Stimulated activated CD4-positive, alpha-beta T cell treated with anti-CD3 and anti-CD28 coated beads, Interleukin-12 subunit alpha, Interleukin-12 subunit beta, amount 100 ng/mL, for 24 hours (primary cell): ENCODE measurements around the gene RAX2.
"Not testable (repeated sequence)": the region's sequence is repeated elsewhere in the genome, so short reads cannot be mapped to it uniquely, and the experiment has no call there.

Source experiments
- DNase-seq, 2 experiments: peaks; one replicate each; pipeline ENCODE4 v3.0.0-alpha.2; 2020; ENCODE audit warnings: low read depth in 2 of 2

The RAX2 gene

GRCh38 chr19:3771906-3772455 is at the start of gene RAX2:
TSS of gene RAX2 (minus strand) at chr19:3772228. CDS start at chr19:3771742, 486 bp downstream.
- no peak for DNase-seq

GRCh38 chr19:3821156-3821555 is 49.1 kb upstream of the RAX2 start:
- DNase-seq: no peak

GRCh38 chr19:3819989-3820388 is 48.0 kb upstream of the RAX2 start:
- no peak for DNase-seq

- no peak for DNase-seq
These were observed 46.9 kb upstream of the RAX2 start for GRCh38 chr19:3818918-3819317.

- peak in 1 of 2 experiments; percentile 37 for DNase-seq
These were observed 46.4 kb upstream of the RAX2 start for GRCh38 chr19:3818466-3818865.

GRCh38 chr19:3817761-3818160 is 45.7 kb upstream of the RAX2 start:
- DNase-seq: no peak

- no peak for DNase-seq
These were observed 44.7 kb upstream of the RAX2 start for GRCh38 chr19:3816566-3817218.

- DNase-seq: not testable (repeated sequence)
These were observed 44.1 kb upstream of the RAX2 start for GRCh38 chr19:3816148-3816547.

GRCh38 chr19:3814648-3815047 is 42.6 kb upstream of the RAX2 start:
- no peak for DNase-seq

- no peak for DNase-seq
These were observed 41.7 kb upstream of the RAX2 start for GRCh38 chr19:3813473-3814392.

GRCh38 chr19:3810708-3811355 is 38.8 kb upstream of the RAX2 start:
- no peak for DNase-seq

- DNase-seq: no peak
These were observed 38.1 kb upstream of the RAX2 start for GRCh38 chr19:3809881-3810707.

- DNase-seq: no peak
These were observed 36.6 kb upstream of the RAX2 start for GRCh38 chr19:3808420-3809143.

GRCh38 chr19:3807574-3808354 is 35.7 kb upstream of the RAX2 start:
- DNase-seq: no peak

- DNase-seq: no peak
These were observed 35.1 kb upstream of the RAX2 start for GRCh38 chr19:3807131-3807480.

GRCh38 chr19:3805859-3806258 is 33.8 kb upstream of the RAX2 start:
- DNase-seq: no peak

- no peak for DNase-seq
These were observed 32.4 kb upstream of the RAX2 start for GRCh38 chr19:3804429-3804828.

GRCh38 chr19:3803986-3804385 is 32.0 kb upstream of the RAX2 start:
- DNase-seq: no peak

- DNase-seq: no peak
These were observed 31.3 kb upstream of the RAX2 start for GRCh38 chr19:3803114-3803888.
